Thyroid gland (tissue), 4 donors: ENCODE measurements around the gene ST7. TPM values are rescaled to one million over a fixed set of nuclear protein-coding genes. Genes with fewer than 3 reads are reported as not detected.
"Not testable (repeated sequence)": the region's sequence is repeated elsewhere in the genome, so short reads cannot be mapped to it uniquely, and the experiment has no call there.

ENCODE experiments used
- DNase-seq, 2 donors: peaks; one replicate each; pipeline ENCODE4 v3.0.0-alpha.2; 2019
- H3K27ac ChIP-seq, 3 donors: fragments of 200-600 bp; sonication (generic); 1 replicate in 2 of 3; 2 replicates in 1 of 3; pipeline ENCODE4 v1.5.1; 2016 to 2019; ENCODE audit warnings: mild to moderate bottlenecking in 1 of 3, moderate library complexity in 1 of 3
- H3K27me3 ChIP-seq: fragments of 200-600 bp; sonication (generic); one replicate; pipeline ENCODE4 v1.5.1; 2019
- H3K36me3 ChIP-seq, 2 donors: fragments of 200-600 bp; sonication (generic); one replicate each; pipeline ENCODE4 v1.5.1; 2016 to 2019
- H3K4me1 ChIP-seq, 2 donors: fragments of 200-600 bp; sonication (generic); one replicate each; pipeline ENCODE4 v1.5.1; 2017 to 2019
- H3K4me3 ChIP-seq, 3 donors: fragments of 200-600 bp; sonication (generic); replicated peaks in 1 of 3; 1 replicate in 2 of 3; 2 replicates in 1 of 3; pipeline ENCODE4 v1.5.1; 2016; ENCODE audit warnings: mild to moderate bottlenecking in 1 of 3
- H3K9me3 ChIP-seq: fragments of 200-600 bp; sonication (generic); one replicate; pipeline ENCODE4 v1.5.1; 2017
- POLR2A ChIP-seq, 2 donors: fragments of 450-650 bp; IDR thresholded peaks; one replicate each; pipeline ENCODE4 v1.6.1; 2017; ENCODE audit warnings: antibody characterized with exemption in 2 of 2, mild to moderate bottlenecking in 2 of 2, moderate library complexity in 1 of 2
- WGBS, 2 donors: methylation state at CpG; one replicate each; pipeline ENCODE4 v1.1.5; 2017; 5-methylcytosine and 5-hydroxymethylcytosine counted together
- intact Hi-C: fragments of 100-400 bp; cut with DNase I; formaldehyde crosslinking; loops from one replicate; pipeline ENCODE4 v1.15.1; 2023
- total RNA-seq, 4 donors: library from RNA; depleted of rRNA; stranded (reverse); fragments of >200 nt; gene quantifications; one replicate each; pipeline ENCODE4 v1.2.3, GENCODE V29; 2016
- TF ChIP-seq, protein P1 (sequence below), 6 experiments: fragments of 200-600 bp in 3 of 6; fragments of 450-650 bp in 3 of 6; sonication (generic) in 3 of 6; IDR thresholded peaks; one replicate each; pipeline ENCODE4 v1.5.1; 2016 to 2019; ENCODE audit warnings: antibody characterized with exemption in 6 of 6, mild to moderate bottlenecking in 2 of 6, inconsistent platforms in 1 of 6, moderate library complexity in 1 of 6

Gene ST7
- total RNA-seq, 4 donors from 2014 or later = 62.8 to 75.1 (median 66.7) TPM

DNA sequence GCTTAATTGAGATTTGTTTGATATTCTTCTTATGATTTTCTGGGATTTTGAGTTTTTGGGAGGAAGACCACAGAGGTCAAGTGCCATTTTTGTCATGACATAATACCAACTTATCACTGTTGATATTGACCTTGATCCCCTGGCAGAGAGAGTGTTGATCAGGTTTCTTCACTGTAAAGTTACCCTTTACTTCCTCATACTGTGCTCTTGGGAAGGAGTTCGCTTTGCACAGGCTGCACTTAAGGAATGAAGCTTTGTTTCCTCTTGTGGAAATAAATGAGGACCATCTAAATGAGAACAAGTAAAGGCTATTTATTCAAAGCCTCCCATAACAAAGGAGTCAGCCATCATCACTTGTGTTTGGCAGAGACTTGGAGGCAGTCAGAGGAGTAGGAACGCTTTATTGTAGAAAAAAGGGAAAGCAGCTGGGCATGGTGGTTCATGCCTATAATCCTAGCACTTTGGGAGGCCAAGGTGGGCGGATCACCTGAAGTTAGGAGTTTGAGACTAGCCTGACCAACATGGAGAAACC lies 16.1 kb downstream of the ST7 start:
- no peak overlapping the region for H3K4me3 ChIP-seq
- peaks cover 6 to 8% of the 10 kb centered on the region in 2 donors for H3K4me1 ChIP-seq
- no peaks in the 10 kb centered on the region for H3K27me3 ChIP-seq
- no peak overlapping the region for H3K27ac ChIP-seq
- H3K36me3 ChIP-seq = no peaks in the 10 kb centered on the region
- no peaks in the 10 kb centered on the region for H3K9me3 ChIP-seq
- intact Hi-C loops = no loop called here
- WGBS, 2 donors = 97 to 99% methylated on average over 3 of the region's 3 CpGs
- no peak for DNase-seq
- no peak for TF ChIP-seq POLR2A (IDR thresholded peaks at IDR 0.05)
- TF ChIP-seq, protein P1, sequence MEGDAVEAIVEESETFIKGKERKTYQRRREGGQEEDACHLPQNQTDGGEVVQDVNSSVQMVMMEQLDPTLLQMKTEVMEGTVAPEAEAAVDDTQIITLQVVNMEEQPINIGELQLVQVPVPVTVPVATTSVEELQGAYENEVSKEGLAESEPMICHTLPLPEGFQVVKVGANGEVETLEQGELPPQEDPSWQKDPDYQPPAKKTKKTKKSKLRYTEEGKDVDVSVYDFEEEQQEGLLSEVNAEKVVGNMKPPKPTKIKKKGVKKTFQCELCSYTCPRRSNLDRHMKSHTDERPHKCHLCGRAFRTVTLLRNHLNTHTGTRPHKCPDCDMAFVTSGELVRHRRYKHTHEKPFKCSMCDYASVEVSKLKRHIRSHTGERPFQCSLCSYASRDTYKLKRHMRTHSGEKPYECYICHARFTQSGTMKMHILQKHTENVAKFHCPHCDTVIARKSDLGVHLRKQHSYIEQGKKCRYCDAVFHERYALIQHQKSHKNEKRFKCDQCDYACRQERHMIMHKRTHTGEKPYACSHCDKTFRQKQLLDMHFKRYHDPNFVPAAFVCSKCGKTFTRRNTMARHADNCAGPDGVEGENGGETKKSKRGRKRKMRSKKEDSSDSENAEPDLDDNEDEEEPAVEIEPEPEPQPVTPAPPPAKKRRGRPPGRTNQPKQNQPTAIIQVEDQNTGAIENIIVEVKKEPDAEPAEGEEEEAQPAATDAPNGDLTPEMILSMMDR (IDR thresholded peaks at IDR 0.05) = no peak

DNA sequence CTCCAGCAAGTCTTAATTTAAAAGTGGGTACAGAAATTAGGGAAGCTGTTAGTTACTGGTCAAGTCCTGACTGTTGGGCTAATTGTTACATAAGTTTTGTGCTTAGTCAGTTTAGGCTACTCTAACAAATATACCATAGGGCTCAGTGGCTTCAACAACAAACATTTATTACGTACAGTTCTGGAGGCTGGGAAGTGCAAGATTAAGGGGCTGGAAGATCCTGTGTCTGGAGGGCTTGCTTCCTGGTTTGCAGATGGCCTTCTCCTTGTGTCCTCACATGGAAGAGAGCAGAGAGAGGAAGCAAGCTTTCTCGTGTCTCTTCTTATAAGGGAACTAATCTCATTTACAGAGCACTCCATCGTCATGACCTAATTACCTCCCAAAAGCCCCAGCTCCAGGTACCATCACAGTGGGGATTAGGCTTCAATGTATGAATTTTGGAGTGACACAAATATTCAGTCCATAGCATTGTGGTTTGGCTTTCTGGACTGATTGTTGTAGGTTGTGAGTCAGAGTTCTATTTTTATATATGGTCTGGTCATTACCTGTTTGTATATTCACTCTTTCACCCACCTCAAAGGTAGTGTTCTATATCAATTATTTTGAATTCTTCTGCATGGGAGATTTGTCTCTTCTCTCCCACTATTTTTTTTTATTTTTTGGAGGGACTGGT lies 17.1 kb downstream of the ST7 start:
- H3K36me3 ChIP-seq = no peaks in the 10 kb centered on the region
- H3K27ac ChIP-seq = no peak overlapping the region
- 84% methylated on average over 3 of the region's 3 CpGs for WGBS, 2 donors
- H3K9me3 ChIP-seq = no peaks in the 10 kb centered on the region
- intact Hi-C loops = no loop called here
- no peak overlapping the region for H3K4me3 ChIP-seq
- no peaks in the 10 kb centered on the region for H3K27me3 ChIP-seq
- TF ChIP-seq POLR2A (IDR thresholded peaks at IDR 0.05) = no peak
- TF ChIP-seq, protein P1 (IDR thresholded peaks at IDR 0.05) = no peak
- H3K4me1 ChIP-seq = peaks cover 6 to 8% of the 10 kb centered on the region in 2 donors
- DNase-seq = no peak

DNA sequence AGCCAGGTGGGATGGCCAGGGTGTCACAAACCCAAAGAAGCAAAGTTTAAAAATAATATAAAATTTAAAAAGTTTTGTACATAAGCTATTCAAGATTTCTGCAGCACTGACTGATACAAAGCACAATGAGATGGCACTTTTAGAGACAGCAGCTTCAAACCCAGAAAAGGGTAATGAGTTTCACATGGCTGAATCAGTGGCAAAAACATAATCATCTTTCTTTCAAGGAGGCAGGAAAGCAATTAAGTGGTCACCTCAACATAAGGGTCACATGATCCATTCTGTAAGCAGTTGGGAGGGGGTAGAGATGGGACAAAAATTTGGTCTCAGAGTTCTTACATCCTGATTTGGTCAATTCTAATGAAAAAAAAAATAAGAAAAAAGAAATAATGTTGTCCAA lies 17.9 kb downstream of the ST7 start:
- H3K9me3 ChIP-seq, H3K36me3 ChIP-seq, H3K27ac ChIP-seq, H3K4me3 ChIP-seq, intact Hi-C loops, DNase-seq, H3K4me1 ChIP-seq, H3K27me3 ChIP-seq: not testable (repeated sequence)

DNA sequence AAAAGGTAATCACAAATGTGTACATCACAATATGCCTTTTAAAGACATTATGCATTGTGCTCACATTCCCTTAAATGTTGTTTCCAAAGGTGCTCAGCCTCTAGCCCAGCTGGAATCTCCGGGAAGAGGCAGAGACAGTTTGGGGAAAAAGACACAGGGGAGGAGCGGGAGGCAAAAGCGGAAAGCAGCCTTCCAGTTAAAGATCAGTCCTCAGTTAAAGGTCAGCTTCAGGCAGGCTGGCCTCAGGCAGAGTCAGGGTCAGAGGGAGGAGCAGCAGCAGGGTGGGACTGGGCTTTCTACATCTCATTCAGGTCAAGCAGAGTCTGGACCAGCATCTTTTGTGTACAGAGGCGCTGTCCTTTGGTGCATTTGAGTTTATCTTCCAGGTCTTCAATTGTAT lies 18.6 kb downstream of the ST7 start:
- H3K27ac ChIP-seq = no peak overlapping the region
- H3K4me3 ChIP-seq = no peak overlapping the region
- H3K36me3 ChIP-seq = no peaks in the 10 kb centered on the region
- TF ChIP-seq, protein P1 (IDR thresholded peaks at IDR 0.05) = no peak
- TF ChIP-seq POLR2A (IDR thresholded peaks at IDR 0.05) = no peak
- DNase-seq = no peak
- intact Hi-C loops = no loop called here
- H3K4me1 ChIP-seq = peaks cover 6 to 8% of the 10 kb centered on the region in 2 donors
- H3K9me3 ChIP-seq = no peaks in the 10 kb centered on the region
- 94 to 96% methylated on average over 4 of the region's 4 CpGs for WGBS, 2 donors
- no peaks in the 10 kb centered on the region for H3K27me3 ChIP-seq

DNA sequence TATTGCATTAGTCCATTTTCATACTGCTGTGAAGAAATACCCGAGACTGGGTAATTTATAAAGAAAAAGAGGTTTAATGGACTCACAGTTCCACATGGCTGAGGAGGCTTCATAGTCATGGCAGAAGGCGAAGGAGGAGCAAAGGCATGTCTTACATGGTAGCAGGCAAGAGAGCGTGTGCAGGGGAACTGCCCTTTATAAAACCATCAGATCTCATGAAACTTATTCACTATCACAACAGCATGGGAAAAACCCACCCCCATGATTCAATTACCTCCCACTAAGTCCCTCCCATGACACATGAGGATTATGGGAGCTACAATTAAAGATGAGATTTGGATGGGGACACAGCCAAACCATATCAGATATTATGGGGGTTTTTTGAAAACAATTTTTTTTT lies 21.7 kb downstream of the ST7 start:
- H3K9me3 ChIP-seq, DNase-seq, H3K4me1 ChIP-seq, H3K4me3 ChIP-seq, intact Hi-C loops, H3K27me3 ChIP-seq, H3K27ac ChIP-seq, H3K36me3 ChIP-seq: not testable (repeated sequence)
- 97 to 100% methylated on average over 3 of the region's 3 CpGs for WGBS, 2 donors

DNA sequence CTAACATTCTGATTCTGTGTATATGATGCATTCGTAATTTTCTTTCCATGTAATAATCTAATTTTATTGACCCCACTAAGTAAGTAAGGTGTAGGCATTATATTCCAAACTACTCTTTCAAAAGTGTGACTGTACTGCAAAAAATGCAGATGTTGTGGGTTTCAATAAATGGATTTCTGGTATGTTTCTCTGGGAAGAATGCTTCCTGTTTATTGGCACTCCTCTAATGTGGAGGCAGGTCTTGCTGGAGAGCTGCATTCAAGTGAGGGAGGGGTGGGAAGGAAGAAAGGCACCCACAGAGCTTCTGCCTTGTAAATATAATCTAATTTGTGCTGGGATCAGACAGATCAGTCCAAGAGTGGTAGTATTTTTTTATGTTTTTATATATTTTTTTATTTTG lies 23.9 kb downstream of the ST7 start:
- no peak for DNase-seq
- WGBS, 2 donors = 95 to 98% methylated on average over 1 of the region's 1 CpG
- Histone ChIP-seq H3K27me3 (no peaks in the 10 kb centered on the region), H3K27ac (no peak overlapping the region), H3K36me3 (no peaks in the 10 kb centered on the region), H3K9me3 (no peaks in the 10 kb centered on the region), H3K4me1 (no peaks in the 10 kb centered on the region), H3K4me3 (no peak overlapping the region)
- TF ChIP-seq, protein P1 (IDR thresholded peaks at IDR 0.05) = no peak
- TF ChIP-seq POLR2A (IDR thresholded peaks at IDR 0.05) = no peak
- intact Hi-C loops = no loop called here
